OCI-LY3 (cell line): ENCODE results near the gene SLC16A5.
A peak's percentile ranks its signal among the peaks of the same experiment; 100 is the strongest.

Experiments used
- H2AFZ ChIP-seq: fragments of 200-600, 300-600 bp; shearing (Covaris generic); 2 replicates; pipeline ENCODE4 v1.6.0; 2014; ENCODE audit warnings: antibody characterized with exemption, low read depth, low read length
- H3K27ac ChIP-seq: fragments of 200-600, 300-600 bp; sonication (generic); 2 replicates; pipeline ENCODE4 v1.5.1; 2014; ENCODE audit warnings: mild to moderate bottlenecking, low read length, moderate library complexity, mixed read lengths
- H3K27me3 ChIP-seq: fragments of 200-600, 300-600 bp; sonication (generic); 2 replicates; pipeline ENCODE4 v1.6.1; 2014; ENCODE audit warnings: low read depth, low read length, mixed read lengths
- H3K36me3 ChIP-seq: fragments of 200-600, 300-600 bp; sonication (generic); replicated peaks from 2 replicates; pipeline ENCODE3; 2014; ENCODE audit warnings: low read depth, low read length, mixed read lengths
- H3K4me1 ChIP-seq: fragments of 300-600, 200-600 bp; sonication (generic); 2 replicates; pipeline ENCODE4 v1.6.1; 2014; ENCODE audit warnings: low read length, mixed read lengths
- H3K4me2 ChIP-seq: fragments of 200-600, 300-600 bp; sonication (generic); 2 replicates; pipeline ENCODE4 v1.6.1; 2014; ENCODE audit warnings: low read length, mixed read lengths
- H3K4me3 ChIP-seq: fragments of 300-600, 200-600 bp; sonication (generic); 2 replicates; pipeline ENCODE4 v1.5.1; 2014; ENCODE audit warnings: antibody characterized with exemption, mild to moderate bottlenecking, low read length, moderate library complexity
- H3K79me2 ChIP-seq: fragments of 300-600, 200-600 bp; shearing (Covaris generic); 2 replicates; pipeline ENCODE4 v1.6.1; 2014; ENCODE audit warnings: mild to moderate bottlenecking, low read length, mixed read lengths
- H3K9ac ChIP-seq: fragments of 300-600, 200-600 bp; shearing (Covaris generic); 2 replicates; pipeline ENCODE4 v1.6.0; 2014; ENCODE audit warnings: mild to moderate bottlenecking, low read length, moderate library complexity
- H3K9me3 ChIP-seq: fragments of 200-600, 300-600 bp; shearing (Covaris generic); 2 replicates; pipeline ENCODE4 v1.6.1; 2014; ENCODE audit warnings: low read length, mixed read lengths; ENCODE audit not compliant: insufficient read depth
- H4K20me1 ChIP-seq: fragments of 200-600, 300-600 bp; sonication (generic); 2 replicates; pipeline ENCODE4 v1.6.1; 2016; ENCODE audit warnings: low read length, mixed read lengths; ENCODE audit not compliant: insufficient read depth
- CTCF ChIP-seq: fragments of 200-600, 300-600 bp; sonication (generic); IDR thresholded peaks from 2 replicates; pipeline ENCODE4 v1.5.1; 2014; ENCODE audit warnings: antibody characterized with exemption, low read length, low read depth
- EZH2phosphoT487 ChIP-seq: fragments of 200-600 bp; shearing (Covaris generic); IDR thresholded peaks from 2 replicates; pipeline ENCODE4 v1.6.1; 2018; ENCODE audit warnings: antibody characterized with exemption, mixed run types, low read depth

Gene SLC16A5

DNA sequence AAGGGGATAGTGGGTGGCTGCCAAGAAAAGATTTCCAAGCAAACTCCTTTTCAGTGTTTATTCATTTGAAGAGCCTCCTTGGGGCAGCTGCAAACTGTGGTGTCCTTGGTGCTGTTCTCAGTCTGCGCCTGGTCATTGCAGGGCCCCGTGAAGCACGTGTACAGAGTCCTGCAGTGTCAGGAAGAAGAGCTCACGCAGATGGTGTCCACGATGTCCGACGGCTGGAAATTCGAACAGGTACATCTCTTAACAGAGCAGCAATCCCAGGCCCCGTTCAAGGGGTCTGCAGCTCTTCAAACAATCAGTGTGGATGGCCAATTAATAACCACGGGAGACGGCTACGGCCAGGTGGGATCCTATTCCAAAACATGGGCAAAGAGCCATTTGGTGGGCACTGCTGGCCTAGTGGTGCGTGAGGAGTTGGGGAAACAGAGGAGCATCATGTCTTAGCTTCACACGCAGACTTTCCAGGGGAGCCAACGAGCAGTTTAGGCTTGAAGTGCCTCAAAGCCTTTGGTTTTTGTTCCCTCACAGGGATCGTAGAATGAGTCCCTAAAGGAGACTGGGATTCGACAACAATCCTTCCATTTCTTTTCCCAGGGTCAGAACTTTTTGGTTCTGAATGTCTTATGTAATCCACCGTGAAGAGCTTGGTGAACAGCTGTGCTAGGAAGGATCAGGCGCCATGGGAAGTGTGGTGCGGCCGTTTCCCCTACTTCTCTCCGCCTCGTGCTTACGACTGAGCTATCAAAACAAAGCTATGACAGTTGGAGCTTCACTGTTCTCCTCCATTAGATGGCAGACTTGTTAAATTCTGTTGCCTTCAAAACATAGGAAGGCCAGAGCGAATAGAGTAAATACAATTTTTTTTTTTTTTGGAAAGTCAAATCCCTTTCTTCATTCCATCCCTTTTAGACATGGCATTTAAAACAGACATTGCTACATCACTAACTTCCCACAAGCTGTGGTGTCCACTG, 28.1 kb upstream of the SLC16A5 start:
- no peak overlapping the region for H3K9ac ChIP-seq
- no peaks in the 10 kb centered on the region for H3K79me2 ChIP-seq
- H3K36me3 ChIP-seq: peaks cover 10% of the 10 kb centered on the region

GRCh38 chr17:75060434-75061054, 27.2 kb upstream of the SLC16A5 start:
- Histone ChIP-seq H3K4me3 (no peak overlapping the region), H3K36me3 (peaks cover 10% of the 10 kb centered on the region), H3K9ac (no peak overlapping the region), H3K4me2 (no peak overlapping the region), H2AFZ (no peak overlapping the region), H4K20me1 (no peaks in the 10 kb centered on the region), H3K4me1 (no peaks in the 10 kb centered on the region), H3K79me2 (no peaks in the 10 kb centered on the region), H3K27me3 (no peaks in the 10 kb centered on the region), H3K9me3 (no peaks in the 10 kb centered on the region), H3K27ac (no peak overlapping the region)
- TF ChIP-seq CTCF: no peak
- no peak for TF ChIP-seq EZH2phosphoT487

More for the DNA sequence above, 28.1 kb upstream of the SLC16A5 start:
- TF ChIP-seq CTCF: peak; percentile 37
- no peak for TF ChIP-seq EZH2phosphoT487
- no peak overlapping the region for H2AFZ ChIP-seq
- H3K4me2 ChIP-seq: no peak overlapping the region
- no peak overlapping the region for H3K27ac ChIP-seq
- H3K4me3 ChIP-seq: no peak overlapping the region
- no peaks in the 10 kb centered on the region for H3K9me3 ChIP-seq
- H3K27me3 ChIP-seq: no peaks in the 10 kb centered on the region
- H3K4me1 ChIP-seq: no peaks in the 10 kb centered on the region
- no peaks in the 10 kb centered on the region for H4K20me1 ChIP-seq

DNA sequence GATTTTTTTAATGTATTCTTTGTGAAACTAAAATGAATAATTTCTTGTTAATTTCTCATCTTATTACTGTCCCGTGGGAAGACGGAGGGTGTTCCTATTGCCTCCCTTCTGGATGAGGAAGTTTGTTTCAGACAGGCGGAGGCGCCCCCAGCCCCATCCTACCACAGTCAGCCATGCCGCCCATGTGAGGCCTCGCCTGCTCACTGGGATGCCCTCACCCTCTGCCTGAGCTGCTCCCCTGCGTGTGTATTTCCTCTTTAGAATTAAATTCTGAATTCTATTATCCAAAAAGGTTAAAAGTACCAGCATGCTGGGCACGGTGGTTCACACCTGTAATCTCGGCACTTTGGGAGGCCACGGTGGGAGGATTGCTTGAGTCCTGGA, 26.7 kb upstream of the SLC16A5 start:
- Histone ChIP-seq H3K27me3 (no peaks in the 10 kb centered on the region), H3K4me1 (no peaks in the 10 kb centered on the region), H3K4me2 (no peak overlapping the region), H3K79me2 (no peaks in the 10 kb centered on the region), H3K9ac (no peak overlapping the region), H4K20me1 (no peaks in the 10 kb centered on the region), H3K36me3 (peaks cover 10% of the 10 kb centered on the region), H3K27ac (no peak overlapping the region), H3K4me3 (no peak overlapping the region), H2AFZ (no peak overlapping the region), H3K9me3 (no peaks in the 10 kb centered on the region)
- TF ChIP-seq EZH2phosphoT487 (no peak), CTCF (no peak)

GRCh38 chr17:75061618-75062017, 26.1 kb upstream of the SLC16A5 start:
- Histone ChIP-seq H3K4me2 (no peak overlapping the region), H3K4me1 (no peaks in the 10 kb centered on the region), H3K27ac (no peak overlapping the region), H3K27me3 (no peaks in the 10 kb centered on the region), H3K4me3 (no peak overlapping the region), H2AFZ (no peak overlapping the region), H3K36me3 (peaks cover 10% of the 10 kb centered on the region), H3K79me2 (no peaks in the 10 kb centered on the region), H4K20me1 (no peaks in the 10 kb centered on the region), H3K9me3 (no peaks in the 10 kb centered on the region), H3K9ac (no peak overlapping the region)
- no peak for TF ChIP-seq CTCF
- no peak for TF ChIP-seq EZH2phosphoT487
